Activated CD4-positive, alpha-beta T cell treated with anti-CD3 and anti-CD28 coated beads for 1 hour (primary cell): ENCODE data around the gene PCNX3.
A peak's percentile ranks its signal among the peaks of the same experiment; 100 is the strongest.

Experiments used
- DNase-seq: peaks from one replicate; pipeline ENCODE4 v3.0.0-alpha.2; 2020

PCNX3 gene

DNA sequence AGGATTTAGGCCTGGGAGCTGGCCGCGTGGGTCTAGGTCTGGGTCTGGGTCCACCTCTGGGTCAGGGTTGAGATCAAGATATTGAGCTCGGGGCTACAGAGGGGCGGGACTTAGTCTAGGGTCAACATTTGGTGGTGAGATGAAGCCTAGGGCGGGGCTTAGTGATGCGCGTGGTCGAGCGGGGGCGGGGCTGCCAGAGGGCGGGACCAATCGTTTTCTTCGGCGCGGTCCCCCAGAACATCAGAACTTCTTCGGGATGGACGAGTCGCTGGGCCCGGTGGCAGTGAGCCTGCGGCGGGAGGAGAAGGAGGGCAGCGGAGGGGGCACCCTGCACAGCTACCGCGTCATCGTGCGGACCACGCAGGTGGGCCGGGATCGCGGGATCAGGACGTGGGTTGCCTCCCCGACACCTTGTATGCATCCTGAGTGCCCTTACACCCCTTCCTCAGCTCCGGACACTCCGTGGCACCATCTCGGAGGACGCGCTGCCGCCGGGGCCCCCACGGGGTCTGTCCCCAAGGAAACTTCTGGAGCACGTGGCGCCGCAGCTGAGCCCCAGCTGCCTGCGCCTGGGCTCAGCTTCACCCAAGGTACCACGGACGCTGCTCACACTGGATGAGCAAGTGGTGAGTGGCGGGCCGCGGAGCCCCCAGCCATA lies 26.6 kb downstream of the PCNX3 start:
- DNase-seq, result no peak

DNA sequence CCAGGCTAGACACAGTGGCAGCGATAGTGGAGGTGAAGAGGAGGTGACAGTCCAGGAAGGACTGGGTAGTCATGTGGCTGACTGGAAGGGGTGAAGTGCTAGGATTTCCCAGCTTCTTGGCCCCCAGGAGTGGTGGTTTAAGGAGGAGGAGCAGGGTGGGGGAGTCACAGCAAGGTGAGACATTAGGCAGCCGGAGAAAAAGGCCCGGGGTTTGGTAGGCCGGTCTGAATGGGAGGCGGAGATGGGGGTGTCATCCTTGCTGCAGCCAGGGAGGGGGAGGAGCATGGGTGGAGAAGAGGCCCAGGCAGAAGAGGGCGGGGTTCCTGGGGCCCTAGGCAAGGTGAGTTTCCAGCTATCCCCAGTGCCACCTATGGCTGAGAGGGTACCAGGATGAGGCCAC lies 28.4 kb downstream of the PCNX3 start:
- DNase-seq, result no peak

DNA sequence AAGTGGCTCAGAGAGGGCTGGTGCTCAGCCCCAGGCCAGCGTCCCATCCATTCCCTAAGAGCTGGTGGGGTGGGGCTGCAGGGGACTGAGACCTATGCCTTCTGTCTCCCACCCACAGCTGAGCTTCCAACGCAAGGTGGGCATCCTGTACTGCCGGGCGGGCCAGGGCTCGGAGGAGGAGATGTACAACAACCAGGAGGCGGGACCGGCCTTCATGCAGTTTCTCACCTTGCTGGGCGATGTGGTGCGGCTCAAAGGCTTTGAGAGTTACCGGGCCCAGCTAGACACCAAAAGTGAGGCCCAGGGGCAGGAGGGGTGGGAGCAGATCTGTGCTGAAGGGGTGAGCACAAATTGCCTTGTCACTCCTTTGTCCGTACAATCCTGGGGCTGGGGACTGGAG lies 29.3 kb downstream of the PCNX3 start:
- no peak for DNase-seq

DNA sequence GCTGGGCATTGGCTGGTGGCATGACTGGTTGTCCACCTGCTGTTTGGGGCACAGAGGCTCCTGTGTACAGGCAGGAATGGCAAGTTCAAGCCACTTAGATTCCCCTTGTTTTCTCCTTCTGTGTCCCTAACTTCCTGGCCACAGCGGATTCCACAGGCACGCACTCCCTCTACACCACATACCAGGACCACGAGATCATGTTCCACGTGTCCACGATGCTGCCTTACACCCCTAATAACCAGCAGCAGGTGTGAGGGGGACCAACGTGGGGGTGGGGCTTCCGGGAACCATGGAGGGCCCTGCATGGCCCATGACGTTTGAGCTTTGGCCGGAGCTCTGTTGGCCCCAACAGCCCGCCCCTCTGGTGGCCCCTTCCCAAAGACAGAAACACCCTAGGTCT lies 30.1 kb downstream of the PCNX3 start:
- DNase-seq, result no peak

DNA sequence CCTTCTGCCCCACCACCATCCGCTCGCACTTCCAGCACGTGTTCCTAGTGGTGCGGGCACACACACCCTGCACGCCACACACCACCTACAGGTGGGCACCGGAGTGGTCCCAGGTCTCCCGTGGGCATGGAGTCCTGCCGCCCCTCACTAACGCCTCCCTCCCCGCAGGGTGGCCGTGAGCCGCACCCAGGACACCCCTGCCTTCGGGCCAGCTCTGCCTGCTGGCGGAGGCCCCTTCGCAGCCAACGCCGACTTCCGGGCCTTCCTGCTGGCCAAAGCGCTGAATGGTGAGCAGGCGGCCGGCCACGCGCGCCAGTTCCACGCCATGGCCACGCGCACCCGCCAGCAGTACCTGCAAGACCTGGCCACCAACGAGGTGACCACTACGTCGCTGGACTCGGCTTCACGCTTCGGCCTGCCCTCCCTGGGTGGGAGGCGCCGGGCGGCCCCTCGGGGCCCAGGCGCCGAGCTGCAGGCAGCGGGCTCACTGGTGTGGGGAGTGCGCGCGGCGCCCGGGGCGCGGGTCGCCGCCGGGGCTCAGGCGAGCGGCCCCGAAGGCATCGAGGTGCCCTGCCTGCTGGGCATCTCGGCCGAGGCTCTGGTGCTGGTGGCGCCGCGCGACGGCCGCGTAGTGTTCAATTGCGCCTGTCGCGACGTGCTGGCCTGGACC lies 30.8 kb downstream of the PCNX3 start:
- no peak for DNase-seq

DNA sequence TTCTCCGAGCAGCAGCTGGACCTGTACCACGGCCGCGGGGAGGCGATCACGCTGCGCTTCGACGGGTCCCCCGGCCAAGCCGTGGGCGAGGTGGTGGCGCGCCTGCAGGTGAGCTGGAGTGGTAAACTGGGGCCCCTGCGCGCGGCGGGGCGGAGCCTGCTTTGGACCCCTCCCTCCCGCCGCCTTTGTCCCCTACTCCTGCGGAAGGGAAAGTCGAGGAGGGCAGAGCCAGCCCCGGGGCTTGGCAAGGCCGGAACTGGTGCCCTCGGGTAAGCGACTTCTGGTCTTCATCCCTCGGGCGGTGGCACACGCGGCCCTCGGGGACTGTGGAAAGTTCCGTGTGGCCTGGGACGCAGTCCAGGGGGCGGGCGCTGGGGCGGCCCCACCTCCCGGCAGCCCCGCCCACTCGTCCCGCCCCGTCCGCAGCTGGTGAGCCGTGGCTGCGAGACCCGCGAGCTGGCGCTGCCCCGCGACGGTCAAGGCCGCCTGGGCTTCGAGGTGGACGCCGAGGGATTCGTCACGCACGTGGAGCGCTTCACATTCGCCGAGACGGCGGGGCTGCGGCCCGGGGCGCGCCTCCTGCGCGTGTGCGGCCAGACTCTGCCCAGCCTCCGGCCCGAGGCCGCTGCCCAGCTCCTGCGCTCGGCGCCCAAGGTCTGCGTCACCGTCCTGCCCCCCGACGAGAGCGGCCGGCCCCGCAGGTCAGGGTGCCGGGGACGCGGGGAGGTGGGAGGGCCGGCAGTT lies 31.6 kb downstream of the PCNX3 start:
- no peak for DNase-seq

DNA sequence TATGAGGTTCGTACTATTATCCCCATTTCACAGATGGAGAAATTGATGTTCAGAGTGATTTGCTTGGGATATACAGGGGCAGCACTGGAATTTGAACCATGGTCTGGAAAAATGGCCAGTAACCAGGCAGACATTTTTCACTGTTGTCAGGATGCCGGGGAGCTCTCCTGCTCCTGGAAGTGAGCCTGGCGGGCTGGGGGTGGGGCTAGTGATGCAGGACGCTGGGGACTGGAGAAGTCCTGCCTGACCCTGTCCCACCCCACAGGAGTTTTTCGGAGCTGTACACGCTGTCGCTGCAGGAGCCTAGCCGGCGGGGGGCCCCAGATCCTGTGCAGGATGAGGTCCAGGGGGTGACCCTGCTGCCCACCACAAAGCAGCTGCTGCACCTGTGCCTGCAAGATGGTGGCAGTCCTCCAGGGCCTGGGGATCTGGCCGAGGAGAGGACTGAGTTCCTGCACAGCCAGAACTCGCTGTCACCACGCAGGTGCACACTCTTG lies 33.5 kb downstream of the PCNX3 start:
- no peak for DNase-seq

DNA sequence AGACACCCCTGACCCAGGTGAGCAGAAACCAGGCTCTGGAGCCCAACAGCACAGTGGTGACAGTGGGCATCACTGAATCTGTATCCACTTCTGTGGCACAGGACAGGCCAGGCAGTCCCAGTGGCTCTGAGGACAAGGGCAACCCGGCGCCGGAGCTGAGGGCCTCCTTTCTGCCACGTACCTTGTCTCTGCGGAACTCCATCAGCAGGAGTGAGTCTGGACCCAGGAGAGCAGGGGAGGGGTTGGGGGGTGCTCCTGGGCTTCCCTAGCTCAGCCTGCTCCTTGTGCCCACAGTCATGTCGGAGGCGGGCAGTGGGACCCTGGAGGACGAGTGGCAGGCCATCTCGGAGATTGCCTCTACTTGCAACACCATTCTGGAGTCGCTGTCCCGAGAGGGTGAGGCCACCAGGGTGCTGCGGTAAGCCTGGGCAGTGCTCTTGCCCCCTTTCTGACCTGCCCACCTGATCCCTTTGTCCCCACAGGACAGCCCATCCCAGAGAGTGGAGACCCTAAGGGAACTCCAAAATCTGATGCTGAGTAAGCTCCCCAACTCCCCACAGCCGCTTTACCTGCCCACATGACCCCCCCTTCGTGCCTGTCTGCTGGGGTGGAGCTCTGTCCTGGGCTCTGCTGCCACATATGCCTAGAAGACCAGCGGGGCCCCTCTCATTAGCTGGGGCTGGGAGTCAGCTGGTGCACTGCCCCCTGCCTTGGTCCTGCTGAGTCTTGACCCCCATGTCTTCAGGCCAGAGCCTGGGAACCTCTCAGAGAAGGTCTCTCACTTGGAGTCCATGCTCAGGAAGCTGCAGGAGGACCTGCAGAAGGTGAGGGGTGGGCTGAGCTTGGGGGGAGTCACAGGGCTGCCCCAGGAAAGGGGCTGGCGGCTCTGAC lies 34.3 kb downstream of the PCNX3 start:
- DNase-seq, result no peak

DNA sequence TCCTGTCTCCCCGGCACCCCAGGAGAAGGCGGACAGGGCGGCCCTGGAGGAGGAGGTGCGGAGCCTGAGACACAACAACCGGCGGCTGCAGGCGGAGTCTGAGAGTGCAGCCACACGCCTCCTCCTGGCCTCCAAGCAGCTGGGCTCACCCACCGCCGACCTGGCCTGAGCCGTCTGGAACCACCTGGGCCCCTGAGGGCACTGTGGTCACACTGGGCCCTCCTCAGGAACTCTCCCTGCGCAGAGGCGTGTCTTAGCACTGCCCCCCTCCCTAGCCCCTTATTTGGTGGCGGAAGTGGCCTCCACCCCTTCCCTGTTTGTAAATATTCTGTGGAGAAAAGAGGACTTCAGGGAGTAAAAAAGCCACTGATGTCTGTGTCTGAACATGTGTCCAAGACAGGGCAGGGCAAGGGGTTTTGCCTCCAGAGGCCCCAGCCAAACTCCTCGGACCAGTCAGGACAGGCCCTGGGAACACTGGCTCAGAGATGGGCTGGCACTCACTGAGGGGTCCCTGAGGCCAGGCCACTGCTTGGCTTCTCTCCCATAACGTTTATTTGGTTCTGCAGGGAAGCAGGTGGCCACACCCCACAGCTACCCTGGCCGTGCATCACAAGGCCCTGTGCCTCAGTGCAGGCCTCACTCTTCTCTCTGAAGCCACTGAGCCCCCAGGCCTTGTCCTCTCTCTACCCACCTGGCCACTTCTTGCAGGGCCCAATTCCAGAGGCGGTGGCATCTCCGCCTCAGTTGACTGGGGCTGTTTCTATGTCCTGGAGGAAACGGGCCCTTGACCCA lies 35.2 kb downstream of the PCNX3 start:
- DNase-seq, result no peak

DNA sequence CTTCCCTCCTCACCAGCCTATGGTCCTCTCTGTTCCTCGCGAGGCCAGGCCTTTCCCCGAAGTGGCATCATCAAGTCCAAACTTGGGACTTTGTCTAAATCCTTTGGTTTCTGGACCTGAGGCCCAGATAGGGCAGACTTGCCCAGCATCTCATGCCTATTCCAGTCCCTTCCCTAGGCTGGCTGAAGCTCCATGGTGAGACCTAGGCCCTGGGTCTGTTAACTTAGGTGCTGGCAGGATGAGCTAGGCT lies 35.7 kb downstream of the PCNX3 start:
- no peak for DNase-seq

DNA sequence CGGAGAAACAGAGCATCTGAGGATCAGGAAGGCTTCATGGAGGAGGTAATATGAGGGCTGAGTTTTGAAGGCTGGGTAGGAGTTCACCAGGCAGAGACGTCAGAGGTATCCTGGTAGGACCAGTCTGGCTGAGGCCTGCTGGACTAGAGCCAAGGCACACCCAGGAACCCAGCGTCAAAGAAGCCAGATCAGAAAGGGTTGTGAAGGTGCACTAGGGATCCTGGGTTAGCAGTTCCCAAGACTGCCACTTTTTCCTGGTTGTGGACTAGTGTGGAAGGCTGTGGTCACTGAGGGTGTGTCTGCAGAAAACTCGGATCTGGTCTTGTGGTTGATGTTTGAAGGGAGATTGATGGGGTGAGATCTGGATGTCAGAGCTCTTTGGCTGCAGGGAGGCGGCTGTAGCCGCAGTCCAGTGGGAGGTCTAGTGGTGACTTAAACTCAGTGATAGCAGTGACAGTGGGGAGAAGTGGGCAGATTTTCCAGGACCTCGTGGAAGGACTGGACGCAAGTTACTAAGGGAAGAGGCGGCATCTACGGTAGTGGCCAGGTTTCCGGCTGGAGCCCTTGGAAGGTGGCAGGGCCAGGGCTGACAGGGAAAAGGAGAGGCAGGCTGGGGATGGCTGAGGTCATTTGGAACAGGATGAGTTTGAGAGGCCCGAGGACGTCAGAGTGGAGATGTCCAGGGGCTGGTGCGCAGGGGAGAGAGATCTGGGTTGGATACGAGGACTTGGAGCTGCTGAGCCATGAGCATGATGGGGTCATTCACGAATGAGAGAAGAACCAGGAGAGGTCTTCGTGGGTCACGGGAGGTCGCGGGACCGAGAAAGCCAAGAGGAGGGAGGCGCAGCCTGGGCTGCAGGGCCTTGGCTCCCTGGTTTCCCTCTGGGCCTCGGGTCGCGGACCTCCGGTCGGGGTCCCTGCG lies 36.3 kb downstream of the PCNX3 start:
- no peak for DNase-seq

DNA sequence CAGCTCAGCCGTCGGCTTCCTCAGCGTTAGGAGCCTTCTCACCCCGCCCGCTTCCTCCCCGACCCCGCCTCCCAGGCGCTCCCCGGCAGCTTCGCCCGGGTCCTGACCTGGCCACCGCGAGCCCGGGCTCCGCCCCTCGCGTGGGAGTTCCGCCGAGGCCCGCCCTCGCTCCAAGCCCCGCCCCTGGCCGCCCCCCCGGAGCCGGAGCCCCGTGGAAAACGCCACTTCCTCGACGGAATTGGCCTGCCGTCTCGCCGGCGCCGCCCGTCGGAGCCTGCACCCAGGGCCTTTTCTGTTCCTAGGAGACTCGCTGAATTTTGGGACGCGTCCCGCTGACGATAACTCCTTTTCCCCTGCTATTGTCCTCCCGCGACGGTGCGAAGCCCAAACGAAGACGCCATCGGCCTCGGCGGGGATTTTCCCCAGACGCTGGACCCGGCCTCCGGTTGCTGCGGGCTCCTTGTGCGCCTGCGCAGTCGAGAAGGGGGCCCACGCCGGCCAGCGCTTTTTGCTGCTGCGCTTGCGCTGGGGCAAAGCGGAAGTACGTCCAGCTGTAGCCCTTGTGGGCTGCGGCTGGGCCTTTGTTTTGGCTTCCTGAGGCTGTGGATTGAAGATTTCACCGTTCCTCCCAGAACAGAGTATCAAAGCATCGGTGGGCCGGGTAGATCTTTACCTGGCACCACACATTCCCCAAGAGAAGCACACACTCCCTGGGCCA lies 37.1 kb downstream of the PCNX3 start:
- DNase-seq, result peak; percentile 95

DNA sequence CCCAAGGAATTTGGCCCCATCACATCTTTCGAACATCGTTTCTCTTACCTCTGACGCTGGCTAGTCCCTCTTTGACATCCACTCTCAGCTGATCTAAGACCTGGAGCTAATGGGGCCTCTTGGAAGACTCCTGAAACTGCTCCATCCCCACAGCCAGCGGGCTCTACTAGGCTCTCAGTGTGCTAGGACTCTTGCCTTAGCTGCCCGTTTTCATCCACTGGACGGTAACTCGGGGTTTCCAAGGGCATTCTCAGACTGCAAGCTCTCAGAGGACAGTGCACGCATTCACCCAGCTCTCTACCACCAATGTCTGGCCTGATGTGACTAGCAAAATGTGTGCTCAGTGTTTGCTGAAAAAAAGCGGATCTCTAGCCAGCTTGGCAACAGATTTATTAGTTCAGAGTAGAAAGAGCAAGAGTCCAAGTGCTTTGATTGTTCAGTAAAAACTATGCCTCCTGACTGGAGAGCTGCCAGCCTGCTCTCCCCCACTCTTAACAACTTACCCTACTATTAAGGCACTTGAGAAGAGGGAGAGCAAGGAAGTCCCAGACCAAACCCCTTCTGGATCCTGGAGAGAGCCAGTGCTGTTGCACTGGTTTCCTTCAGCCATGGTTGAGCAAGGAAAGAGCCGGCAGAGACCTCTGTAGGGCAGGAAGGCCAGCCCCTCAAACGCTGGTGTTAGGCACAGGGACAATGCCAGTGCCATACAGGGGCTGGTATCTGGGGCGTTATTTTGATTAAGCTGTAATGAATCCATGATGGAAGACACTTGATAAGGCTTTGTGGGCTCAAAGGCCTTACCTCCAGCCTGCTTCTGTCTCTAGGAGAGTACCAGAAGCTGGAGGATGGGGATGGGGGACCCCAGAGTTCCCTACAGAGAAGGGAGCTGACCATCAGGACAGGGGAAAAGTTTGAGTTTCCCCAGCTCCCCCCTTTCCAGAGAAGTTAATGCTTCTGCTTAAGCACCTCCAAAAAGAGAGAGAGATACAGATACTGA lies 38.0 kb downstream of the PCNX3 start:
- DNase-seq, result no peak

DNA sequence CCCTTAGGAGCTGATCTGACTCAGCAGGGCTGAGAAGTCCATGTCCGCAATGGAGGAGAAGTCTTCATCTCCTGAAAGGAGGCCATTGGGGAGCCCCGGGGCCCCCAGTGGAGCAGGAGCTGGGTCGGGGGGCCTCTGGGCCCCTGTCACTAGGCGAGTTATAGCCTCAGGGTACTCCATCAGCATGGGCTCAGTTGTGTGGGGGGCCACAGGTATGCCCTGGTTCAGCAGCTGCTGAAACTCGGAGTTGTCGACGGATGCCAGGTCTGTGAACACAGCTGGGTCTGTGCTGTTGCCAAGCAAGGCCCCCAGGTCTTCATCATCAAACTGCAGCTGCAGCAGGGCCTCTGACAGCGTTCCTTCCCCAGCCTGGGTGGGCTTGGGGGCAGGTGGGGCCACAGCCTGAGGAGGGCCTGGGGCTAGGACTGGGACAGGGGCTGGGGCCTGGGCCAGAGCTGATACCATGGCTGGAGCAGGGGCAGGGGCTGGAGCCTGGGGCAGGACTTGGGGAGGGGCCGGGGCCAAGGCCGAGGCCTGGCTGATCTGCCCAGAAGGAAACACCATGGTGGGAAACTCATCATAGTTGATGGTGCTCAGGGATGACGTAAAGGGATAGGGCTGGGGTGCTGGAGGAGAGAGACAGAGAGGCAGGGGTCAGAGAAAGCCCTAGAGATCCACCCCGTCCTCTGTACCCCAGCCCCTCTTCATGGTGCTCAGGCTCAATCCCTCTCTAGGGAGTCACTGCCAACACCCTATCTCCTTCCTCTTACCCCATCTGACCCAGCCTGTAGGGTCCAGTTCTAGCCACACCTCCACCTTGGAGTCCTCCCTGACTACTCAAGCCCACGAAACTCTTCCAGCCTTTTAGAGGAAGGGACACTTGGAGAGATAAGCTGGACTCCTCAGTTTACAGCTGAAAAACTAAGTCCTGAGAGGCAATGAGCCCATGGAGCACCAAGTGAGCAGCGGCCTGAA lies 39.1 kb downstream of the PCNX3 start:
- DNase-seq, result no peak

DNA sequence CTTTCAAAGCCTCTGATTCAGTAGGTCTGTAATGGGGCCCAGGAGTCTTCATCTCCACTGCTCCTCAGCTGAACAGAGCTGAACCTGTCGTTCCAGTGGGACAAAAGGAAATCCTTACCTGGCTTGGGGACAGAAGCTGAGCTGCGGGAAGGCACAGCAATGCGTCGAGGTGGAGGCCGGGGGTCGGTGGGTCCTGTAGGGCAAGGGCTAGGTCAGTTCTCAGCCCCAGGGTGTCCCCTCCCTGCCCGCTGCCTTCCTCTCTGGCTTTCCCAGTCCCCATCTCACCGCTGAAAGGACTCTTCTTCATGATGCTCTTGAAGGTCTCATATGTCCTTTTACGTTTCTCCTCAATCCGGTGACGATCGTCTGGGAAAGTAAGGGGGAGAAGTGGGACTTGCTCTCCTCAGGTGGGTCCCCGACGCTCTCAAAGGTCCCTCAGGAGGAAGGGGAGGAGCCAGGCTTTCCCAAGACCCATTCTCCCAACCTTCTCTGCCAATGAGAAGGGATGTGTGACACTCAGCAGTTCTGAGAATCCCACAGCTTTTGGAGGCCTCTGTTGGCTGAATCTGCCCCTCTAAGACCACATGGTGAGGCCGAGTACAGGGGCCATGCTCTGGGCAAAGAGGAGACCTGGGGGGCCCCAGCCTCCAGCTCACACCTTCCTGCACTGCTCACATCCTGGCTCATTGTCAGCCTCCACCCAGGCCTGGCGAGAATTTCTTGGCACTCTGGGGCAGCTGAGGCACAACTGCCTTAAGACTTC lies 40.2 kb downstream of the PCNX3 start:
- DNase-seq, result no peak

DNA sequence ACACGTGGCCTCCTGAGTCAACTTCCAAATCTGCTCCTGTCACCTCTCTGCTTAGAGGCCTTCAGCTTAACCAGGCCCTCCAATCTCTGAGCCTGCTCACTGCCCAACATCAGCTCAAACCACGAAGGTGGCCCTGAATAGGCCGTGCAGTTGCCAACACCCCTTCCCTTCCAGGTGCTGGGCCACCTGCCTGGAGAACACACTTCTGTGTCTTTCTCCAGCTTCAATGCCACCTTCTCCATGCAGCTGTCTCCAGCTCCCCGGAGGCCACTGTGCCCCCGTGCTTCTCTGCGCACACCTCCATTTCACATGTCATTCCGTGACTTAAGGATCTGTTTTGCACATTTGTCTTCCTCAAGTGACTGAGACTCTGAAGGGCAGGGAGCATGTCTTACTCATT lies 41.9 kb downstream of the PCNX3 start:
- DNase-seq, result no peak
